ENCODE measurements around the gene STIM1.

STIM1 gene

DNA sequence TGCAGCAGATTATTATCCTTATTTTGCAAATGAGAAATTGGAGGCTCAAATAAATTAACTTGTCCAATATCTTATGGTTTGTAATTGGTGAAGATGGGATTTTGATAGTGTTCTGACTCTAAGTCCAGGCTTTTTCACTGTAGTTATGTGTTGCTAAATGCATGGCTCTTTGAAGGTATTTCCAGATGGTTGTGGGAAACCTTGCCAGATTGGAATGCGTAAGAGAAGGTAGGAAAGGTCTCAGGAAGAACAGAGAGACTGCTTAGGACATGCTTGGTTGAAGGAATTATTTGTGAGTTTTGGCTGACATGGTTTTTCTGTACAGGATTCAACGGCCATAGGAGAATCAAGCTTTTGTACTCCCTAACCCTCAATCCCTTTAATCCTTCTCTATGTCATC, 108.6 kb downstream of the STIM1 start:
- H3K9ac ChIP-seq (ENCODE audit: low read length in 5 of 5), result no peak overlapping the region
- H3K27ac ChIP-seq (ENCODE audit: low read depth, low read length), result no peak overlapping the region
- H3K36me3 ChIP-seq (ENCODE audit: control insufficient read depth in 5 of 5, insufficient read depth in 5 of 5, low read length in 5 of 5), result peaks cover 6 to 11% (median 9%) of the 10 kb centered on the region in 5 donors
- no peaks in the 10 kb centered on the region for H3K9me3 ChIP-seq (ENCODE audit: control insufficient read depth in 5 of 5, low read length in 5 of 5)
- peaks cover 0 to 8% (median 0%) of the 10 kb centered on the region in 5 donors for H3K4me1 ChIP-seq (ENCODE audit: control insufficient read depth in 5 of 5, insufficient read depth in 5 of 5, low read length in 5 of 5)
- H3K4me3 ChIP-seq (ENCODE audit: low read depth in 1 of 5, low read length in 5 of 5), result no peak overlapping the region
- no peaks in the 10 kb centered on the region for H3K27me3 ChIP-seq (ENCODE audit: control insufficient read depth in 5 of 5, insufficient read depth in 4 of 5, low read length in 5 of 5)

DNA sequence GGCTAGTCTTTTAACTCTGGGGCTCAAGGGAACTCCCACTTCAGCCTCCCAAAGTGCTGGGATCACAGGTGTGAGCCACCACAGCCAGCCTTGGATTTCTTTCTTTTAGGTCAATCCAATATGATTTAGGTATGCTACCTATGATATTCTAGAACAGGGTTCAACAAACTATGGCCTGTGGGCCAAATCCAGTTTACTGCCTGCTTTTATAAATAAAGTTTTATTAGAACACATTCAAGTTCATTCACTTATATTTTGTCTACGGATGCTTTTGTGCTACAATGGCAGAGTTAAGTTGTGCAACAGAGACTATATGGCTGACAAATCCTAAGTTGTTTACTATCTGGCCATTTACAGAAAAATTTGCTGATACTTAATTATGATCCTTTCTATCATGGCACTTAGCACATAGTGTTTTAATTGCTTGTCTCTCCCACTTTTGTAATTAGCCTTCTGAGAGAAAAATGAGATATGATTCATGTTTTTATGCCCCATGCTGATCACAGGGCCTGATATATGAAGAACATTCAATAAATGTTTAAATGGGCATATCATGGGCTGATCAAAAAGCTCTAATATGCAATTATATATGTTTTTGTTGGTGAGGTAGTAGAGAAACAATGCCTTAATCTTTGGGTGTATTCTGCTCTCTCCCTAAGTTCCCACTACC, 109.6 kb downstream of the STIM1 start:
- Histone ChIP-seq H3K4me3 (ENCODE audit: low read depth in 1 of 5, low read length in 5 of 5) (no peak overlapping the region), H3K9me3 (ENCODE audit: control insufficient read depth in 5 of 5, low read length in 5 of 5) (no peaks in the 10 kb centered on the region), H3K36me3 (ENCODE audit: control insufficient read depth in 5 of 5, insufficient read depth in 5 of 5, low read length in 5 of 5) (peaks cover 8 to 11% (median 9%) of the 10 kb centered on the region in 5 donors), H3K4me1 (ENCODE audit: control insufficient read depth in 5 of 5, insufficient read depth in 5 of 5, low read length in 5 of 5) (peaks cover 0 to 3% (median 0%) of the 10 kb centered on the region in 5 donors), H3K27ac (ENCODE audit: low read depth, low read length) (no peak overlapping the region), H3K9ac (ENCODE audit: low read length in 5 of 5) (no peak overlapping the region), H3K27me3 (ENCODE audit: control insufficient read depth in 5 of 5, insufficient read depth in 4 of 5, low read length in 5 of 5) (no peaks in the 10 kb centered on the region)

DNA sequence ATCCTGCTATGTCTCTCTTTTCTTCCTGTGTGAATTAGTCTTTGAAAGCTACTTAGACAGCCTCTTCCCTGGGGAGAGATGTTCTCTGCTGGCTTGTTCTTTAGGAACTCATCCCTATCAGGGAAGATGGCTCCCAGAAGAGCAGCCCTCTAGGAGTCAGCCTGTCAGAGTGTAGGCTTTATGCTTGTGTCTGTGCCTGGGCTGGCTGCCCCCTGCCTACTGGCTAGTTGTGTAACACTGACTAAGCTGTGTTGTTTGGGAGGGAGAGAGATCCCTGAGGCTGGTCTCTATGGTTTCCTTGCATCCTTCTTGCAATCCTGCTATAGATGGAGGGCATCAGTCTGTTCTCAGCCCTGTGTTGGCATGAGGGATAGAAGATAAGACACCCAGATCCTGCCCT, 112.2 kb downstream of the STIM1 start:
- Histone ChIP-seq H3K9me3 (ENCODE audit: control insufficient read depth in 5 of 5, low read length in 5 of 5) (no peaks in the 10 kb centered on the region), H3K36me3 (ENCODE audit: control insufficient read depth in 5 of 5, insufficient read depth in 5 of 5, low read length in 5 of 5) (peaks cover 8 to 13% (median 9%) of the 10 kb centered on the region in 5 donors), H3K27ac (ENCODE audit: low read depth, low read length) (no peak overlapping the region), H3K4me3 (ENCODE audit: low read depth in 1 of 5, low read length in 5 of 5) (no peak overlapping the region), H3K27me3 (ENCODE audit: control insufficient read depth in 5 of 5, insufficient read depth in 4 of 5, low read length in 5 of 5) (no peaks in the 10 kb centered on the region), H3K4me1 (ENCODE audit: control insufficient read depth in 5 of 5, insufficient read depth in 5 of 5, low read length in 5 of 5) (no peaks in the 10 kb centered on the region), H3K9ac (ENCODE audit: low read length in 5 of 5) (no peak overlapping the region)

DNA sequence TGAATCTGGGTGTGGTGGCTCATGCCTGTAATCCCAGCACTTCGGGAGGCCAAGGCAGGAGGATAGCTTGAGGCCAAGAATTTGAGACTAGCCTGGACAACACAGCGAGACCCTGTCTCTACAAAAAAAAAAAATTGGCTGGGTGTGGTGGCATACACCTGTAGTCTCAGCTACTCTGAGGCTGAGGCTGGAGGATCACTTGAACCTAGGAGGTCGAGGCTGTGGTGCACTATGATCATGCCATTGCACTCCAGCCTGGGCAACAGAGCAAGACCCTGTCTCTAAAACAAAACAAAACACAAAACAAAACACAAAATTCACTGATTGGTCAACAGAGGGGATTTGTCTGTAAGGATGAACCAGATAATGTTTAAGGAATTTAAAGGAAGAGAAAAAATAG, 113.7 kb downstream of the STIM1 start:
- Histone ChIP-seq H3K4me3 (ENCODE audit: low read depth in 1 of 5, low read length in 5 of 5) (no peak overlapping the region), H3K9ac (ENCODE audit: low read length in 5 of 5) (no peak overlapping the region), H3K27ac (ENCODE audit: low read depth, low read length) (no peak overlapping the region), H3K27me3 (ENCODE audit: control insufficient read depth in 5 of 5, insufficient read depth in 4 of 5, low read length in 5 of 5) (no peaks in the 10 kb centered on the region), H3K4me1 (ENCODE audit: control insufficient read depth in 5 of 5, insufficient read depth in 5 of 5, low read length in 5 of 5) (no peaks in the 10 kb centered on the region), H3K36me3 (ENCODE audit: control insufficient read depth in 5 of 5, insufficient read depth in 5 of 5, low read length in 5 of 5) (peaks cover 8 to 13% (median 9%) of the 10 kb centered on the region in 5 donors), H3K9me3 (ENCODE audit: control insufficient read depth in 5 of 5, low read length in 5 of 5) (no peaks in the 10 kb centered on the region)

DNA sequence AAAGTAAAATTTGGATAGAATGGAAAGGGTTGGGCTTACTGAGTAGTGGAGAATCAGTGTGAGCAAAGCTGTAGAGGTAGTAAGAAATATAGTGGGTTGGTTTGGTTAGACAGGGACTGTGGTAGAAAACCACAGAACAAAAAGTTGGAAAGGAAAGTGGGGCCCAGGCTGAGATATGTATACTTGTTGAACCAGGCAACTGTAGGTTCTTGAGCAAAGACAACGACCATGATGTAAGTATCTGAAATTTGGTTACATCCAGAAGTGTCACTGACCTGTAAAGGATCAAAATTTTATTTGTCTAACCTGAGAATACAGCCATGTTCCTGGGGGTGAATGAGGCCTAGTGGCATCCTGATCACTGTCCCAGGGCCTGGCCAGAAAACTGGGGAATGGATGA, 114.1 kb downstream of the STIM1 start:
- Histone ChIP-seq H3K4me3 (ENCODE audit: low read depth in 1 of 5, low read length in 5 of 5) (no peak overlapping the region), H3K9ac (ENCODE audit: low read length in 5 of 5) (no peak overlapping the region), H3K9me3 (ENCODE audit: control insufficient read depth in 5 of 5, low read length in 5 of 5) (no peaks in the 10 kb centered on the region), H3K4me1 (ENCODE audit: control insufficient read depth in 5 of 5, insufficient read depth in 5 of 5, low read length in 5 of 5) (no peaks in the 10 kb centered on the region), H3K27ac (ENCODE audit: low read depth, low read length) (no peak overlapping the region), H3K27me3 (ENCODE audit: control insufficient read depth in 5 of 5, insufficient read depth in 4 of 5, low read length in 5 of 5) (no peaks in the 10 kb centered on the region), H3K36me3 (ENCODE audit: control insufficient read depth in 5 of 5, insufficient read depth in 5 of 5, low read length in 5 of 5) (peaks cover 8 to 13% (median 9%) of the 10 kb centered on the region in 5 donors)

DNA sequence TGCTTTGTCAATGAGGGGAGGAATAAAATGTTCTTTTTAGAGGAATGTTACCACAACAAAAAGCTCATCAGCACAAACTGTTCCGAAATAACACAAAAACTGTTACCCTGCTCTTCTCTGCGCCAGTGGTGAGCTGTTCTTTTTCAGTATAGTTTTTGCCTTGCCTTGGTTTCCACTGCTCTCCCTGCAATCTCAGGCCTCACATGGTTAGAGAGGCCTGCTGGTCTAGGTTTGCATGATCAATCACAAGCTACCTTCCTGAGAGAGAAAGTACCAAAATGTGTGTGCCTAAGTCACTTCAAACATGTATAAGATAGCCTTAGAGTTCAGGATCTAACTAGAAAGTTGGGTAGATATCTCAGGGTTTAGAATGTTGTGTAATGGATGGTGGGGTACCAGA, 114.6 kb downstream of the STIM1 start:
- H3K36me3 ChIP-seq (ENCODE audit: control insufficient read depth in 5 of 5, insufficient read depth in 5 of 5, low read length in 5 of 5), result peaks cover 8 to 13% (median 9%) of the 10 kb centered on the region in 5 donors
- no peak overlapping the region for H3K4me3 ChIP-seq (ENCODE audit: low read depth in 1 of 5, low read length in 5 of 5)
- H3K4me1 ChIP-seq (ENCODE audit: control insufficient read depth in 5 of 5, insufficient read depth in 5 of 5, low read length in 5 of 5), result no peaks in the 10 kb centered on the region
- H3K27ac ChIP-seq (ENCODE audit: low read depth, low read length), result no peak overlapping the region
- no peaks in the 10 kb centered on the region for H3K27me3 ChIP-seq (ENCODE audit: control insufficient read depth in 5 of 5, insufficient read depth in 4 of 5, low read length in 5 of 5)
- H3K9ac ChIP-seq (ENCODE audit: low read length in 5 of 5), result no peak overlapping the region
- H3K9me3 ChIP-seq (ENCODE audit: control insufficient read depth in 5 of 5, low read length in 5 of 5), result no peaks in the 10 kb centered on the region

DNA sequence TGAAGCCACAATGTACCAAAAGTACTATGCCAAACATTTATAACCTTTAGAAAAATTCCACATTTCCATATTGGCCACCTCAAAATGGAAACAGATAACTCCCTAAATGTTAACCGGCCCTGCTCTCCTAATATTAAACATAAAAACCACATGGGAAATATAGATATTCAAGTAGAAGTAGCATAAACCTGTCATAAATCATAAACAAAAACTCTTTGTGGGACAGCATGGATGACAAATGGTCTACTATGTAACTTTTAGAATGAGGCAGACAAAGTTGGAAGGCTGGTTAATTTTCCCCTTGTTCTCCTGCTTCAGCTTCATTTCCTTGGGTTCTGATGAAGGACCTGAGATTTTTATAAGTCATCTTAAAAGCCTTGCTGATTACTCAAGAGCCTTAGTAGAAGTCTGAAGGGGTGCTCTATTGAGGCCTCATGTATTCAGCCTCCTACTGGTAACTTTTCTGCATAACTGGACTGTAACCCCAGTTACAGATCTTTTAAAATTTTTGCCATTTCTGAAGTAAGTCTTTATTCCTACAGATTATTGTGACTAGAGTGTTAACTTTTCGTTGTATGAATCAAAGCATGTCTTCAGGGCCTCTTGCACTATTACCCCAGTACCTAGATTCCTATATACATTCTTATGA, 116.4 kb downstream of the STIM1 start:
- H3K9ac ChIP-seq (ENCODE audit: low read length in 5 of 5), result no peak overlapping the region
- peaks cover 8 to 13% (median 9%) of the 10 kb centered on the region in 5 donors for H3K36me3 ChIP-seq (ENCODE audit: control insufficient read depth in 5 of 5, insufficient read depth in 5 of 5, low read length in 5 of 5)
- H3K27ac ChIP-seq (ENCODE audit: low read depth, low read length), result no peak overlapping the region
- no peaks in the 10 kb centered on the region for H3K27me3 ChIP-seq (ENCODE audit: control insufficient read depth in 5 of 5, insufficient read depth in 4 of 5, low read length in 5 of 5)
- H3K4me1 ChIP-seq (ENCODE audit: control insufficient read depth in 5 of 5, insufficient read depth in 5 of 5, low read length in 5 of 5), result no peaks in the 10 kb centered on the region
- no peaks in the 10 kb centered on the region for H3K9me3 ChIP-seq (ENCODE audit: control insufficient read depth in 5 of 5, low read length in 5 of 5)
- H3K4me3 ChIP-seq (ENCODE audit: low read depth in 1 of 5, low read length in 5 of 5), result no peak overlapping the region

DNA sequence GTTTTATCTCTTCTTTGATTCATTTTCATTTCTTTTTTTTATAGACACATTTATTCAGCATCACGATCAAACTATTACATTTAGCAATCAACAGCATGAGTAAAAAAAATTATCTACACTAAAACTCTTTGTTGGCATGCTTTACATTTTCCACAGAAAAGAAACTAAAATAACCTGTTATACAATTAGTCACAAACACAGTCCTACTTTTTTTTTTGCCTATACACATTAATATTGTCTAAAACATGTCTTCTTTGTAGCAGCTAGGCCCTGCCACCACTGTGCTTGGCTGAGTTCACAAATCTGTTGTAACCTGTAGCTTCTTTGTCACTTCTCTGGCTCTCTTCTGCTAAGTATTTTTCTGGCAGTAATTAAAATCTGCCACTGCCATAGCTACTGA, 117.0 kb downstream of the STIM1 start:
- H3K9me3 ChIP-seq (ENCODE audit: control insufficient read depth in 5 of 5, low read length in 5 of 5), result no peaks in the 10 kb centered on the region
- no peak overlapping the region for H3K27ac ChIP-seq (ENCODE audit: low read depth, low read length)
- no peaks in the 10 kb centered on the region for H3K4me1 ChIP-seq (ENCODE audit: control insufficient read depth in 5 of 5, insufficient read depth in 5 of 5, low read length in 5 of 5)

DNA sequence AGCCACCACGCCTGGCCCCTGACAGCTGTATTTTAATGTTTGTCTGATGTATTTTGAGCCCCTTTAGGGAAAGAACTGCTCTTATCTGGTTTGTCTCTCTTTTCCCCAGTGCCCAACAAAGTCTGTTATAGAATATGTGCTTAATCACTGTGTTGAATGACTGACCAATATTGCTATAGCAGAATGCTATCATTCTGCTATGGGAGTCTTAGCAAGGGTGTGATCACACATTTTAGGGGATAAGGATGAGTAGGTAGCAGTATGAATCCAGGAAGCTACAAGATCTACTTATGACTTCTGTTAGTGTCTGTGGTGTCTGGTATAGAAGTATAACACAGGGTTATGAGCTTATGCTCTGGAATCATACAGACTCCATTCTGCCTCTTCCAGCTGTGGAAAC, 121.6 kb downstream of the STIM1 start:
- Histone ChIP-seq H3K27me3 (ENCODE audit: control insufficient read depth in 5 of 5, insufficient read depth in 4 of 5, low read length in 5 of 5) (no peaks in the 10 kb centered on the region), H3K4me3 (ENCODE audit: low read depth in 1 of 5, low read length in 5 of 5) (no peak overlapping the region), H3K4me1 (ENCODE audit: control insufficient read depth in 5 of 5, insufficient read depth in 5 of 5, low read length in 5 of 5) (no peaks in the 10 kb centered on the region), H3K9ac (ENCODE audit: low read length in 5 of 5) (no peak overlapping the region), H3K27ac (ENCODE audit: low read depth, low read length) (no peak overlapping the region), H3K36me3 (ENCODE audit: control insufficient read depth in 5 of 5, insufficient read depth in 5 of 5, low read length in 5 of 5) (no peaks in the 10 kb centered on the region), H3K9me3 (ENCODE audit: control insufficient read depth in 5 of 5, low read length in 5 of 5) (no peaks in the 10 kb centered on the region)

More for the DNA sequence above, 117.0 kb downstream of the STIM1 start:
- Histone ChIP-seq H3K9ac (ENCODE audit: low read length in 5 of 5) (no peak overlapping the region), H3K4me3 (ENCODE audit: low read depth in 1 of 5, low read length in 5 of 5) (no peak overlapping the region), H3K27me3 (ENCODE audit: control insufficient read depth in 5 of 5, insufficient read depth in 4 of 5, low read length in 5 of 5) (no peaks in the 10 kb centered on the region), H3K36me3 (ENCODE audit: control insufficient read depth in 5 of 5, insufficient read depth in 5 of 5, low read length in 5 of 5) (peaks cover 6 to 13% (median 9%) of the 10 kb centered on the region in 5 donors)

DNA sequence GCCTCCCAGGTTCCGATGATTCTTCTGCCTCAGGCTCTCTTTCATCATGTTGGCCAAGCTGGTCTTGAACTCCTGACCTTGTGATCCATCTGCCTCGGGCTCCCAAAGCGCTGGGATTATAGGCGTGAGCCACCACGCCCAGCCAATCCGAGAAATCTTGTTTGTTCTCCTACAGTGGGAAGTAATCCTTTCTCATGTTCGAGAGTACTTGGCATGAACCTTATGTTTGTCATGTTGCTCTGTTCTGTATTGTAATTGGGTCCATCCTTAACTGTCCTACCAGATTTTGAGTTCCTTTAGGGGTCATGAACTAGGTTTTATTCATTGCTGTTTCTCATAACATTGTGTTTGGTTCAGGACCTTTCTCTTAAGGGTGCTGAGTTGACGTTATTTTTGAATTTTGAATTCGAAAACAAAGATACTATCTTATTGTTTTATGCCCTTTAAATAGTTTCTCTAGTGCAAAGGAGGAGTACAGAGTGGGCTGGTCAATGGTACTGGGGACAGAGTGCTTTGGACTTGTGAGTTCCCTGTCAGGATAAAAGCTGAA, 125.7 kb downstream of the STIM1 start:
- no peaks in the 10 kb centered on the region for H3K36me3 ChIP-seq (ENCODE audit: control insufficient read depth in 5 of 5, insufficient read depth in 5 of 5, low read length in 5 of 5)
- no peaks in the 10 kb centered on the region for H3K9me3 ChIP-seq (ENCODE audit: control insufficient read depth in 5 of 5, low read length in 5 of 5)
- H3K9ac ChIP-seq (ENCODE audit: low read length in 5 of 5), result no peak overlapping the region
- no peaks in the 10 kb centered on the region for H3K27me3 ChIP-seq (ENCODE audit: control insufficient read depth in 5 of 5, insufficient read depth in 4 of 5, low read length in 5 of 5)
- no peak overlapping the region for H3K27ac ChIP-seq (ENCODE audit: low read depth, low read length)
- H3K4me3 ChIP-seq (ENCODE audit: low read depth in 1 of 5, low read length in 5 of 5), result no peak overlapping the region
- H3K4me1 ChIP-seq (ENCODE audit: control insufficient read depth in 5 of 5, insufficient read depth in 5 of 5, low read length in 5 of 5), result peaks cover 0 to 9% (median 0%) of the 10 kb centered on the region in 5 donors
